Mammary epithelial cell (primary cell): ENCODE measurements around the gene APLP1.
"Not testable (repeated sequence)": the region's sequence is repeated elsewhere in the genome, so short reads cannot be mapped to it uniquely, and the experiment has no call there.

Experiments
- EZH2 ChIP-seq: IDR thresholded peaks from 2 replicates; pipeline ENCODE4 v1.6.1; 2012; ENCODE audit warnings: low read length, inconsistent platforms, borderline replicate concordance
- TF ChIP-seq, protein P1 (sequence below), 2 donors: IDR thresholded peaks in 1 of 2; conservative IDR thresholded peaks in 1 of 2; 2 replicates each; pipeline ENCODE4 v1.5.1; 2011 to 2012; ENCODE audit warnings: inconsistent platforms in 2 of 2, low read length in 2 of 2, mild to moderate bottlenecking in 2 of 2, control low read depth in 1 of 2, low read depth in 1 of 2; ENCODE audit not compliant: insufficient read depth in 1 of 2; ENCODE audit errors: extremely low read depth in 1 of 2

DNA sequence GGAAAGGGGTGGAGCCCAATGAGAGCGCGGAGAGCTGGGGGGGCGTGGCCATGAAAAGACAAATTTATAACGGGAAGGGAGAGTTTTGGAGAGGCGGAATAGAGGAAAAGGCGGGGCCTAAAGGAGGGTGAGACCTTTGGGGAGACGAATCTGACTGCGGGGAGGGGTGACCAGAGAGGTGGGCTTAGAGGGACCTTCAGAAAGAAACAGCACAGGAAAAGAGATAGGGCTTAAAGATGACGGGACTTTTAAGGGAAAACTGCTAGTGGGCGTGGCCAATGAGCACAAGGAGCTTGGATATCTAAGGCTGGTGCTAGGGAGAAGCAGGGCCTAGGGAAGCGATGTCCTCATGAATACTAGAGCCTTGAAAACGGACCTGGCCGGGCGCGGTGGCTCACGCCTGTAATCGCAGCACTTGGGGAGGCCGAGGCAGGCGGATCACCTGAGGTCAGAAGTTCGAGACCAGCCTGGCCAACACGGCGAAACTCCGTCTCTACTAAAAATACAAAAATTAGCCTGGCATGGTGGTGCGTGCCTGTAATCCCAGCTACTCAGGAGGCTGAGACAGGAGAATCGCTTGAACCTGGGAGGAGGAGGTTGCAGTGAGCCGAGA lies 1.9 kb downstream of the APLP1 start:
- TF ChIP-seq, protein P1, sequence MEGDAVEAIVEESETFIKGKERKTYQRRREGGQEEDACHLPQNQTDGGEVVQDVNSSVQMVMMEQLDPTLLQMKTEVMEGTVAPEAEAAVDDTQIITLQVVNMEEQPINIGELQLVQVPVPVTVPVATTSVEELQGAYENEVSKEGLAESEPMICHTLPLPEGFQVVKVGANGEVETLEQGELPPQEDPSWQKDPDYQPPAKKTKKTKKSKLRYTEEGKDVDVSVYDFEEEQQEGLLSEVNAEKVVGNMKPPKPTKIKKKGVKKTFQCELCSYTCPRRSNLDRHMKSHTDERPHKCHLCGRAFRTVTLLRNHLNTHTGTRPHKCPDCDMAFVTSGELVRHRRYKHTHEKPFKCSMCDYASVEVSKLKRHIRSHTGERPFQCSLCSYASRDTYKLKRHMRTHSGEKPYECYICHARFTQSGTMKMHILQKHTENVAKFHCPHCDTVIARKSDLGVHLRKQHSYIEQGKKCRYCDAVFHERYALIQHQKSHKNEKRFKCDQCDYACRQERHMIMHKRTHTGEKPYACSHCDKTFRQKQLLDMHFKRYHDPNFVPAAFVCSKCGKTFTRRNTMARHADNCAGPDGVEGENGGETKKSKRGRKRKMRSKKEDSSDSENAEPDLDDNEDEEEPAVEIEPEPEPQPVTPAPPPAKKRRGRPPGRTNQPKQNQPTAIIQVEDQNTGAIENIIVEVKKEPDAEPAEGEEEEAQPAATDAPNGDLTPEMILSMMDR (conservative IDR thresholded peaks at IDR 0.05 in 1 of 2, IDR thresholded peaks at IDR 0.05 in 1 of 2; ENCODE audit: extremely low read depth in 1 of 2, insufficient read depth in 1 of 2, low read depth in 1 of 2, low read length in 2 of 2) = not testable (repeated sequence)
- not testable (repeated sequence) for TF ChIP-seq EZH2
